ENCODE data around the gene CEP104.

Gene CEP104

DNA sequence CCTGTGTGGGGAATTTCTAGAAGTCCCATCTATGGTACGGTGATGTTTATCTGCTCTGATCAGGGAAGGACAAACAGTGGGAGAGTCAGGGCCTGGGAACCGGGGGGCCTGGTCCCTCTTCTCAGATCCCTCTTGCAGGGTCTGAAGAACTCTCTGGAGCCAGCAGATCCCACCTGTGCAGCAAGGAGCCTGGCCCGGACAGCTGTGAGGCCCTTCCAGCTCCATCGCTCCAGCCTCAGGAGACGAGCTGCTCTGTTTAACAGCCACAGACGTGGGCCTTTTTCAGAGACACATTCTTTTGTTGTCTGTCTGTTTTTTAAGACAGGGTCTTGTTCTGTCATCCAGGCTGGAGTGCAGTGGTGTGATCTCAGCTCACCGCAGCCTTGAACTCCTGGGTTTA lies 28.6 kb upstream of the CEP104 start:
- Histone ChIP-seq H4K91ac (ENCODE audit: low read depth, low read length, poor library complexity) (no peak overlapping the region), H2AFZ (ENCODE audit: low read length) (no peak overlapping the region), H3K36me3 (replicated peaks in 1 of 2; ENCODE audit: control insufficient read depth in 2 of 2, insufficient read depth in 2 of 2, low read length in 2 of 2) (peaks cover 13 to 56% of the 10 kb centered on the region in 2 donors), H2BK15ac (ENCODE audit: low read length) (no peak overlapping the region), H3K14ac (ENCODE audit: low read length) (no peak overlapping the region), H3K27me3 (ENCODE audit: control insufficient read depth in 3 of 3, insufficient read depth in 3 of 3, low read depth in 1 of 3, low read length in 3 of 3) (no peaks in the 10 kb centered on the region), H4K8ac (ENCODE audit: low read depth, low read length) (no peak overlapping the region), H2BK120ac (ENCODE audit: low read depth, low read length) (no peak overlapping the region), H2AK5ac (ENCODE audit: low read depth, low read length) (no peak overlapping the region), H3K27ac (replicated peaks; ENCODE audit: low read length) (no peak overlapping the region), H3K18ac (ENCODE audit: low read length) (no peak overlapping the region), H2BK12ac (ENCODE audit: low read length) (no peak overlapping the region), H3K4me1 (ENCODE audit: control insufficient read depth in 2 of 2, insufficient read depth in 1 of 2, low read depth in 1 of 2, low read length in 2 of 2) (no peaks in the 10 kb centered on the region), H3K4me3 (ENCODE audit: low read length in 2 of 2) (no peak overlapping the region), H3K79me1 (ENCODE audit: low read depth, low read length) (no peaks in the 10 kb centered on the region), H3K9me3 (replicated peaks in 1 of 2; ENCODE audit: control insufficient read depth in 2 of 2, insufficient read depth in 1 of 2, low read depth in 1 of 2, low read length in 2 of 2) (no peaks in the 10 kb centered on the region), H3K9ac (ENCODE audit: low read depth, low read length, poor library complexity) (no peak overlapping the region), H3K4ac (ENCODE audit: low read length) (no peak overlapping the region), H2BK5ac (ENCODE audit: low read length) (no peak overlapping the region), H3K23ac (ENCODE audit: low read depth, low read length, poor library complexity) (no peak overlapping the region), H3K4me2 (ENCODE audit: insufficient read depth, low read length, poor library complexity, severe bottlenecking) (no peak overlapping the region)
- WGBS, 2 donors (ENCODE audit: extremely low coverage in 2 of 2, insufficient read length in 2 of 2, insufficient replicate concordance in 1 of 2), result no CpG with 5 or more reads among the region's 7 CpGs
- DNase-seq (ENCODE audit: low spot score), result no peak

GRCh38 chr1:3884966-3885365 lies 28.0 kb upstream of the CEP104 start:
- no peak overlapping the region for H3K14ac ChIP-seq (ENCODE audit: low read length)
- no peak overlapping the region for H3K23ac ChIP-seq (ENCODE audit: low read depth, low read length, poor library complexity)
- DNase-seq (ENCODE audit: low spot score), result no peak
- H3K79me1 ChIP-seq (ENCODE audit: low read depth, low read length), result no peaks in the 10 kb centered on the region
- no peak overlapping the region for H2AK5ac ChIP-seq (ENCODE audit: low read depth, low read length)
- no peak overlapping the region for H2AFZ ChIP-seq (ENCODE audit: low read length)
- H2BK5ac ChIP-seq (ENCODE audit: low read length), result no peak overlapping the region
- no peak overlapping the region for H3K4me3 ChIP-seq (ENCODE audit: low read length in 2 of 2)
- no peaks in the 10 kb centered on the region for H3K4me1 ChIP-seq (ENCODE audit: control insufficient read depth in 2 of 2, insufficient read depth in 1 of 2, low read depth in 1 of 2, low read length in 2 of 2)
- H3K9ac ChIP-seq (ENCODE audit: low read depth, low read length, poor library complexity), result no peak overlapping the region
- H2BK15ac ChIP-seq (ENCODE audit: low read length), result no peak overlapping the region
- H3K4me2 ChIP-seq (ENCODE audit: insufficient read depth, low read length, poor library complexity, severe bottlenecking), result no peak overlapping the region
- H3K27ac ChIP-seq (replicated peaks; ENCODE audit: low read length), result no peak overlapping the region
- no CpG with 5 or more reads among the region's 13 CpGs for WGBS, 2 donors (ENCODE audit: extremely low coverage in 2 of 2, insufficient read length in 2 of 2, insufficient replicate concordance in 1 of 2)
- H3K9me3 ChIP-seq (replicated peaks in 1 of 2; ENCODE audit: control insufficient read depth in 2 of 2, insufficient read depth in 1 of 2, low read depth in 1 of 2, low read length in 2 of 2), result no peaks in the 10 kb centered on the region
- peaks cover 7 to 50% of the 10 kb centered on the region in 2 donors for H3K36me3 ChIP-seq (replicated peaks in 1 of 2; ENCODE audit: control insufficient read depth in 2 of 2, insufficient read depth in 2 of 2, low read length in 2 of 2)
- H4K91ac ChIP-seq (ENCODE audit: low read depth, low read length, poor library complexity), result no peak overlapping the region
- H2BK120ac ChIP-seq (ENCODE audit: low read depth, low read length), result no peak overlapping the region
- H3K4ac ChIP-seq (ENCODE audit: low read length), result no peak overlapping the region
- no peaks in the 10 kb centered on the region for H3K27me3 ChIP-seq (ENCODE audit: control insufficient read depth in 3 of 3, insufficient read depth in 3 of 3, low read depth in 1 of 3, low read length in 3 of 3)
- no peak overlapping the region for H4K8ac ChIP-seq (ENCODE audit: low read depth, low read length)
- no peak overlapping the region for H2BK12ac ChIP-seq (ENCODE audit: low read length)
- H3K18ac ChIP-seq (ENCODE audit: low read length), result no peak overlapping the region

DNA sequence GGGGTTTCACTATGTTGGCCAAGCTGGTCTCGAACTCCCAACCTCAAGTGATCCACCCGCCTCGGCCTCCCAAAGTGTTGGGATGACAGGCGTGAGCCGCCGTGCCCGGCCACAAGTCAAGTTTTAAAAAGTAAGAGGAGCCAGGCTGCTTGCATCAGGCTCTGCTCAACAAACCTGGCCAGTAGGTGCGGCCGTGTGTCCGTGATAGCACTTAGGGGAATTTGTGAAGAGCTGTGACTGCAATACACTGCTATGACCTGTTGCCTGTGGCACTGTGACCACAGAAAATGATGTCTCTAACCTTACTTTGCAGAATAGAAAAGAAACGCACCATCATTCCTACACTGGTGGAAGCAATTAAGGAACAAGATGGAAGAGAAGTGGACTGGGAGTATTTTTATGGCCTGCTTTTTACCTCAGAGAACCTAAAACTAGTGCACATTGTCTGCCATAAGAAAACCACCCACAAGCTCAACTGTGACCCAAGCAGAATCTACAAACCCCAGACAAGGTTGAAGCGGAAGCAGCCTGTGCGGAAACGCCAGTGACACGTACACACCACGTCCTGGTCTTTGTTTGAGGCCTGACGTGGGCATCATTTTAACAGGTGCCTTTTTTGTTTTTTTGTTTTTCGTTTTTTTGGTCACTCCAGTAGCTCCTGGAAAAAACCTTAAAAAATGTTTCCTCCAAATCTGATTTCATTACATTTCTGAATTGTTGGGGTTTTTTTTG lies 26.3 kb upstream of the CEP104 start:
- no peak overlapping the region for H3K18ac ChIP-seq (ENCODE audit: low read length)
- no peak overlapping the region for H2AK5ac ChIP-seq (ENCODE audit: low read depth, low read length)
- no peak overlapping the region for H2BK12ac ChIP-seq (ENCODE audit: low read length)
- no peak overlapping the region for H2AFZ ChIP-seq (ENCODE audit: low read length)
- no peak overlapping the region for H3K4ac ChIP-seq (ENCODE audit: low read length)
- WGBS, 2 donors (ENCODE audit: extremely low coverage in 2 of 2, insufficient read length in 2 of 2, insufficient replicate concordance in 1 of 2), result no CpG with 5 or more reads among the region's 18 CpGs
- DNase-seq (ENCODE audit: low spot score), result no peak
- no peak overlapping the region for H3K4me3 ChIP-seq (ENCODE audit: low read length in 2 of 2)
- H3K9ac ChIP-seq (ENCODE audit: low read depth, low read length, poor library complexity), result no peak overlapping the region
- H2BK15ac ChIP-seq (ENCODE audit: low read length), result no peak overlapping the region
- peaks cover 4 to 36% of the 10 kb centered on the region in 2 donors for H3K36me3 ChIP-seq (replicated peaks in 1 of 2; ENCODE audit: control insufficient read depth in 2 of 2, insufficient read depth in 2 of 2, low read length in 2 of 2)
- no peak overlapping the region for H4K91ac ChIP-seq (ENCODE audit: low read depth, low read length, poor library complexity)
- no peak overlapping the region for H2BK5ac ChIP-seq (ENCODE audit: low read length)
- no peak overlapping the region for H3K27ac ChIP-seq (replicated peaks; ENCODE audit: low read length)
- peaks cover 7 to 9% of the 10 kb centered on the region in 2 donors for H3K9me3 ChIP-seq (replicated peaks in 1 of 2; ENCODE audit: control insufficient read depth in 2 of 2, insufficient read depth in 1 of 2, low read depth in 1 of 2, low read length in 2 of 2)
- no peak overlapping the region for H2BK120ac ChIP-seq (ENCODE audit: low read depth, low read length)
- H3K4me1 ChIP-seq (ENCODE audit: control insufficient read depth in 2 of 2, insufficient read depth in 1 of 2, low read depth in 1 of 2, low read length in 2 of 2), result no peaks in the 10 kb centered on the region
- H4K8ac ChIP-seq (ENCODE audit: low read depth, low read length), result no peak overlapping the region
- H3K14ac ChIP-seq (ENCODE audit: low read length), result no peak overlapping the region
- H3K79me1 ChIP-seq (ENCODE audit: low read depth, low read length), result no peaks in the 10 kb centered on the region
- no peak overlapping the region for H3K4me2 ChIP-seq (ENCODE audit: insufficient read depth, low read length, poor library complexity, severe bottlenecking)
- no peak overlapping the region for H3K23ac ChIP-seq (ENCODE audit: low read depth, low read length, poor library complexity)
- H3K27me3 ChIP-seq (ENCODE audit: control insufficient read depth in 3 of 3, insufficient read depth in 3 of 3, low read depth in 1 of 3, low read length in 3 of 3), result no peaks in the 10 kb centered on the region

GRCh38 chr1:3881193-3881480 lies 24.1 kb upstream of the CEP104 start:
- Histone ChIP-seq H3K27ac (replicated peaks; ENCODE audit: low read length) (no peak overlapping the region), H3K4me2 (ENCODE audit: insufficient read depth, low read length, poor library complexity, severe bottlenecking) (no peak overlapping the region), H3K36me3 (replicated peaks in 1 of 2; ENCODE audit: control insufficient read depth in 2 of 2, insufficient read depth in 2 of 2, low read length in 2 of 2) (peaks cover 0 to 22% of the 10 kb centered on the region in 2 donors), H4K8ac (ENCODE audit: low read depth, low read length) (no peak overlapping the region), H2AK5ac (ENCODE audit: low read depth, low read length) (no peak overlapping the region), H3K14ac (ENCODE audit: low read length) (no peak overlapping the region), H4K91ac (ENCODE audit: low read depth, low read length, poor library complexity) (no peak overlapping the region), H2BK15ac (ENCODE audit: low read length) (no peak overlapping the region), H3K79me1 (ENCODE audit: low read depth, low read length) (no peaks in the 10 kb centered on the region), H2BK12ac (ENCODE audit: low read length) (no peak overlapping the region), H3K27me3 (ENCODE audit: control insufficient read depth in 3 of 3, insufficient read depth in 3 of 3, low read depth in 1 of 3, low read length in 3 of 3) (no peaks in the 10 kb centered on the region), H2AFZ (ENCODE audit: low read length) (no peak overlapping the region), H3K18ac (ENCODE audit: low read length) (no peak overlapping the region), H3K9me3 (replicated peaks in 1 of 2; ENCODE audit: control insufficient read depth in 2 of 2, insufficient read depth in 1 of 2, low read depth in 1 of 2, low read length in 2 of 2) (peaks cover 7 to 10% of the 10 kb centered on the region in 2 donors), H2BK5ac (ENCODE audit: low read length) (no peak overlapping the region), H2BK120ac (ENCODE audit: low read depth, low read length) (no peak overlapping the region), H3K23ac (ENCODE audit: low read depth, low read length, poor library complexity) (peak overlapping the region; percentile 8), H3K4ac (ENCODE audit: low read length) (no peak overlapping the region), H3K9ac (ENCODE audit: low read depth, low read length, poor library complexity) (no peak overlapping the region), H3K4me3 (ENCODE audit: low read length in 2 of 2) (peak overlapping the region in 1 of 2 donors; percentile 26), H3K4me1 (ENCODE audit: control insufficient read depth in 2 of 2, insufficient read depth in 1 of 2, low read depth in 1 of 2, low read length in 2 of 2) (no peaks in the 10 kb centered on the region)
- DNase-seq (ENCODE audit: low spot score), result no peak
- no CpG with 5 or more reads among the region's 5 CpGs for WGBS, 2 donors (ENCODE audit: extremely low coverage in 2 of 2, insufficient read length in 2 of 2, insufficient replicate concordance in 1 of 2)

All from neuronal stem cell (in vitro differentiated cells).